ENCODE data around the gene RHBDL1.
A peak's percentile ranks its signal among the peaks of the same experiment; 100 is the strongest.

Gene RHBDL1

DNA sequence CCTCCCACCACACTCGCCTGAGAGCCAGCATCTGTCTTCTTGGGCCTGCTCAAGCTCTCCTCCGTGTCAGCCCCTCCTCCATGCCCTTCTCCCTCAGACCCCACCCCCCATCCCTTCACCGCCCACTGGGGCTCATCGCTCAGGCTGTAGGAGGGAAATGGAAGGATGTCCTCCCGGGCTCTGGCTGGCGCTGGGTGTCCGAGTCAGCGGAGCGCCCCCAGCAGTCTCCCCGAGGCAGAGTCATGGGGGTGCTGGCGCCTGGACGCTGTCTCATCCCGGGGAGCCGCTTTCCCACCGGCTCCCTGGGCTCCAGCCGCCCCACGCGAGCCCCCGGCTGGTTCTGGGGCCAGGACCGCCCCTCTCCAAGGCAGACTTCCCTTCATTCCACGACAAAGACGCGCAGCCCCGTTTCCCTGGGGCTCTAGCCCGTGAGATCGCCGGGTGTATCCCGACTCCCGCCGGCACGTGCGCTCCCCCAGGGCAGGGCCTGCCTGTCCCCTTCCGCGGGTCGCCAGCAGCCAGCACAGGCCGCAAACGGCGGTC, 45.0 kb downstream of the RHBDL1 start:
- DNase-seq (ENCODE audit: low read depth), result peak; percentile 38

GRCh38 chr16:720990-721764, 45.7 kb downstream of the RHBDL1 start, which contains the start of gene ANTKMT:
TSS of gene ANTKMT (plus strand) at chr16:721146. CDS start at chr16:721275, 129 bp downstream.
- peak; percentile 68 for DNase-seq (ENCODE audit: low read depth)

DNA sequence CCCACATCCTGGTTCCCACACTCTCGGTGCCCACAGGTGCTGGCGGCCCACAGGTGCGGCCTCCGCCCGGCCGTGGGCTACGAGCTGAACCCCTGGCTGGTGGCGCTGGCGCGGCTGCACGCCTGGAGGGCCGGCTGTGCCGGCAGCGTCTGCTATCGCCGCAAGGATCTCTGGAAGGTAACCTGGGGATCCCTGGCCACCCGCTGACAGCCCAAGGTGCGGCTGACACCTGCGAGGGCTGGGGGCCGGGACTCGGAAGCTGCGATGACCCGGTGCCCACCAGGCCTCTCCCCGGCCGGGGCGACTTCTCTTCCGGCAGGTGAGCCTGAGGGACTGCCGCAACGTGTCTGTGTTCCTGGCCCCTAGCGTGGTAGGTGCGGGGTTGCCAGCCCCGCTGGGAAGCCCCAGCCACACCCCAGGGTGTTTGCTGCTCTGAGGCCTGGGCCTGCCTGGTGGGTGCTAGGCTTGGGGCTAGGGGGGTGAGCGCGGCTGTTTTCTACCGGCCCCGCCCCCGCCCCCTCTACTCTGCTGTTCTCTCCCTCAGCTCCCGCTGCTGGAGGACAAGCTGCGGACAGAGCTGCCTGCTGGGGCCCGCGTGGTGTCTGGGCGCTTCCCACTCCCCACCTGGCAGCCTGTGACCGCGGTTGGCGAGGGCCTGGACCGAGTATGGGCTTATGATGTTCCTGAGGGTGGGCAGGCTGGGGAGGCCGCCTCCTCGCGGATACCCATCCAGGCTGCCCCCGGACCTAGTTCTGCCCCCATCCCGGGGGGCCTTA, 46.5 kb downstream of the RHBDL1 start:
- no peak for DNase-seq (ENCODE audit: low read depth)

DNA sequence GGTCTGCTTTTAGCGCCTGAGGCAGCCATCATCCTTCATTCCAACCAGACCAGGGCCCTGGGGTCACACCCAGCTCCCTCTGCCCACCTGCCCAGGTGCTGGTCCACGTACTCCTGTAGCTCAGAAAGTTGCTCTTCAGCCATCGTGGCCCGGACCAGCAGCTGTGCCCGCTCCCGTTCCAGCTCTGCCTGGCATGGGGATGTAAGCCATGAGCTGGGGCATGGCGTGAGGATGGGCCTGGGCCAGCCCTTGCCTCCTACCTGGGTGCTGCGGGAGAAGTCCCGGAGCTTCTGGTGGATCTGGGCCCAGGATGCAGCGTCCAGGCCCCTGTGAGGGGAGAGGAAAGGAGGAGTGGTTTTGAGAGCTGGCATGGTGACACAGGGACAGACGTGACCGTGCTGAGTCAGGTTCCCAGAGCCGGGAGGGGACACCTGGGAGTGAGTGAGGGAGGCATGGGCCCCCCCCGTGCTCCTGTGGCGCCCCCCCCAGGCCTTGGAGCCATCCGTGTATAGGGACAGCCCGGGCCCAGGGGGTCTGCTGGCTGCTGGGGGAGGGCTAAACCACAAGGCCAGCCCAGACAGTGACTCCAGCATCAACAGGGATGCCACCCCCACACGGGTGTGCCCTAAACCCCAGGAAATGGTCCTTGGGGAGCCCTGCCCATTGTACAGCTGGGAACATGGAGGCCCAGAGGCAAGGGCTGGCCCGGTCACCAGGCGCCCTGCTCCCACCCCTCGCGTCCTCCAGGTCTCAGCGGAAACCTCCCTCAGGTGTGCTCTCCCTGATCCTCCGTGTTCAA, 47.6 kb downstream of the RHBDL1 start:
- DNase-seq (ENCODE audit: low read depth), result no peak

DNA sequence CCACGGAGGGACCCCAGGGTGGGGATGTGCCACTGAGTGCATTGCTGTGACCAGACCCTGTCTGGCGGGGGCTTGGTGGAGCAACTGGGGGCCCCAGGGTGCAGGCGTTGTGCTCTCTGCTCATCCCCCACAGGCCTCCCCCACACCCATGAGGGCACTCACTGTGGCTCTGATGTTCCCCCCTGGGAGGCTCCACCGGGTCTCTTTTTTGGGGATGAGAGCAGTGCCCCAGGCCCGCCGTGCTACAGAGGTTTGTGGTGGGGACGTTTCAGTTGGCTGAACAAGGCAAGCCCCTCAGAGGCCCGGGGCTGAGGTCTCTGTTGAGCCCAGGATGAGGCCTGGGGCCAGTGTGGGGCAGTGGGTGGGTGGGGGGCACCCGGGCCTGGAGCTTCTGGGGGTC, 48.2 kb downstream of the RHBDL1 start:
- no peak for DNase-seq (ENCODE audit: low read depth)

DNA sequence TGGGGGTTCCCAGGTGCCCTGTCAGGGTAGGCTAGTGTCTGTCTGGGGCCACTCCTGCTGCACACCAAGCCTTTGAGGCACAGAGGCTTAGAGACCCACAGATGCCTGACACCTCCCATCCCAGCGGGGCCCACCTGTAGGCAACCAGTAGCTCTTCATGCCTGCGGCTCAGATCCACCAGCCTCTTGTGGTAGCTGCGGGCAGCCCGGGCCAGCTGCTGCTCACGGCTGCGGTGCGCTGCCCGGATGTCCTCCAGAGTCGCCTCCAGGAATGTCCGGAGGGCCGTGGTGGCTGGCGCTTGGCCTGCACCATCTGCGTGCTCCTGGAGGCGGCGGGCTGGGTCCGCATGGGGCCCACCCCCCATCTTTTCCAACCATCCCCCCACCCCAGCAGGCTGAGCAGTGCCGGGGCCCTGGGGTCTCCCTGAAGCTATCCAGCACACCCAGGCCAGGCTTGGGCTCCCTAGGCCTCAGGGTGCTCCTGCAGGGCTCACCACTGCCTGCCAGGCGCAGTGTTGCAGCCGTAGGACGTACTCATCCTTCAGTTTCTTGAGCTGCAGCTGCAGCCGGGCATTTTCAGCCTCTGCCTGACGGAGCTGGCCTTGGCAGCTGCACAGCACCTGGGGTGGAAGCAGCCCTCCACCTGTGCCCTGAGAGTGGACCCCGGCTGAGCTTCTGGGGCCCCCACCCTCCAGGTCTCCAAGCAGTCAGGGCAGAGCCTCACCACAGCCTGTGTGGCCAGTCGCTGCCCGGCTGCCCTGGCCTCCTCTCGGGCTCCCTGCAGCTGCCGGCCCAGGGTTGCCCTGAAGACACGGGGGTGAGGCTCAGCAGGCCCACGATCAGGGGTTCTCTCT, 48.9 kb downstream of the RHBDL1 start:
- no peak for DNase-seq (ENCODE audit: low read depth)

- DNase-seq (ENCODE audit: low read depth), result no peak
Measured at GRCh38 chr16:725041-725376, 49.5 kb downstream of the RHBDL1 start.

DNA sequence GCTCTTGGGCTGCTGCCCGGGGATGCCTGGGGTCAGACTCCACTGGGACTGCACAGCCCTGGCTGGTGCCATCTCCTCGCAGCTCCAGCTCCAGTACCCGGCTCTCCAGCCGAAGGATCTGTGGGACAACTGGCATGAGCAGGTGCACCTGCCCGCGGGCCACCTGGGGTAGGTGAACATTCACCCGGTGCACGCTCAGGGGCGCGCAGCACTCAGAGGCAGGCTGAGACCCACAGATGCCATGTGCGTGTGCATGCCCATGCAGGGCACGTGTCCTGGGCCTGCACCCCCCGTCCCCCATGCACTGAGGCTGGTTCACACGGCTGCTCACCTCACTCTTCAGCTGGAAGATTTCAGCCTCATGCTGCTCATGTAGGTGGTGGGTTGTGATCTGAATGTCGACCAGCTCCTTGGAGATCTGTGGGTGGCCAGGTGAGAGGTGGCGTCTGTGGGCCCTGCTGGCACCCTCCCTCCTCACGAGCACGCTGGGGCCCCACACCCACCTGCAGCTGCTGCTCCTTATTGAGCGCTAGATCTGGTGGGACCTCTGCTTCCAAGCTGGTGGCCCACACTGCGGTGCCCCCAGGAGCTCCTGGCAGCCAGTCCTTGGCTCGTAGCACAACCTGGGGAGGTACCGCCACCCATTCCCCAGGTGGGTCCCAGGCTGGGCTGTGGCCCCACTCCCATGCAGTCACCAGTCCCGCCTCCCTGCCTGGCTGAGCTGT, 50.2 kb downstream of the RHBDL1 start:
- no peak for DNase-seq (ENCODE audit: low read depth)

DNA sequence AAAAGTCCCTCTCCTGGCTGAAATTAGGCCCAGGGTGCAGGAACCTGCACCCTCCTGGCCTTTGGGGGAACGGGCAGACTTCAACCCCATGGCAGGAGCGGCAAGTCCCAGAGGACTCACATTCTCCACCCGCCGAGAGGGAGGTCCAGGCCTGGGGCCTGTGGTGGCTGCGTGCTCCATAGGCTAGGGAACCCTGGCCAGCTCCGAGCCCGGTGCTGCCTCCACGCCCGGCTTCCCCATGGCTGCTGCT, 50.6 kb downstream of the RHBDL1 start:
- DNase-seq (ENCODE audit: low read depth), result no peak

GRCh38 chr16:726438-727290, 51.2 kb downstream of the RHBDL1 start, which contains the start of the genes CCDC78 and HAGHL:
TSS of gene CCDC78 (minus strand) at chr16:726443. CDS start at chr16:726367, 76 bp downstream.
TSS of gene HAGHL (plus strand) at chr16:727106. CDS start at chr16:727510, 404 bp downstream.
- DNase-seq (ENCODE audit: low read depth), result peak; percentile 52

- no peak for DNase-seq (ENCODE audit: low read depth)
Measured at GRCh38 chr16:727291-727977, 52.0 kb downstream of the RHBDL1 start.

Measured in activated T-cell treated with anti-CD3 and anti-CD28 coated beads for 24 hours (primary cell).